Measurements from ENCODE around the gene EPHA3. TPM values are rescaled to one million over a fixed set of nuclear protein-coding genes. Genes with fewer than 3 reads are reported as not detected.

Gene EPHA3
- total and polyA plus RNA-seq, 2 donors (not counting 3 experiments of a cell fraction or from before 2014, with no cell fraction given) = not detected

GRCh38 chr3:89227634-89228033 is 120.2 kb downstream of the EPHA3 start:
- H3K27me3 ChIP-seq (ENCODE audit: control insufficient read depth in 2 of 2, insufficient read depth in 2 of 2, low read length in 2 of 2) = no peaks in the 10 kb centered on the region
- no peak for DNase-seq (ENCODE audit: low read depth, low spot score)
- no peaks in the 10 kb centered on the region for H3K4me1 ChIP-seq (ENCODE audit: control insufficient read depth, extremely low read depth, insufficient read depth, low read length)
- no peak for FAIRE-seq
- peaks cover 1% of the 10 kb centered on the region for H3K9me3 ChIP-seq (replicated peaks; ENCODE audit: control insufficient read depth, insufficient read depth, low read length)
- no peaks in the 10 kb centered on the region for H3K9me1 ChIP-seq (replicated peaks; ENCODE audit: control insufficient read depth, extremely low read depth, insufficient read depth, low read length)
- H3K27ac ChIP-seq (ENCODE audit: insufficient read depth, low read depth, low read length) = no peak overlapping the region
- TF ChIP-seq MYC (IDR thresholded peaks at IDR 0.05; ENCODE audit: low read depth, low read length) = no peak
- no peak for TF ChIP-seq POLR2AphosphoS5 (IDR thresholded peaks at IDR 0.05; ENCODE audit: insufficient read depth, low read depth, low read length)
- TF ChIP-seq EZH2 (IDR thresholded peaks at IDR 0.05; ENCODE audit: borderline replicate concordance, low read depth, low read length, severe bottlenecking) = no peak
- TF ChIP-seq GATA2 (IDR thresholded peaks at IDR 0.05; ENCODE audit: insufficient read depth, insufficient read length, low read depth, low read length) = no peak
- TF ChIP-seq CTCF (IDR thresholded peaks at IDR 0.05; ENCODE audit: extremely low read depth in 1 of 2, insufficient read depth in 1 of 2, low read depth in 1 of 2, low read length in 2 of 2) = no peak
- no peak for TF ChIP-seq POLR2A (IDR thresholded peaks at IDR 0.05; ENCODE audit: low read depth, low read length)
- TF ChIP-seq MAX (IDR thresholded peaks at IDR 0.05; ENCODE audit: insufficient read depth, insufficient read length) = no peak
- TF ChIP-seq JUN (IDR thresholded peaks at IDR 0.05; ENCODE audit: borderline replicate concordance, insufficient read depth, insufficient read length, low read depth) = no peak
- TF ChIP-seq FOS (IDR thresholded peaks at IDR 0.05; ENCODE audit: borderline replicate concordance, insufficient read depth, low read length) = no peak
- intact Hi-C loops (cut with micrococcal nuclease) = no loop called here
- H3K4me3 ChIP-seq (replicated peaks in 1 of 3; ENCODE audit: insufficient read depth in 1 of 3, low read depth in 1 of 3, low read length in 3 of 3) = no peak overlapping the region
- no peaks in the 10 kb centered on the region for H4K20me1 ChIP-seq (replicated peaks; ENCODE audit: control insufficient read depth, extremely low read depth, insufficient read depth, low read length)
- ChIA-PET CTCF (no interaction called here), POLR2A (no interaction called here)
- H3K79me2 ChIP-seq (ENCODE audit: control insufficient read depth, insufficient read depth, low read length) = no peaks in the 10 kb centered on the region
- no TSS peak for BruUV-seq (replicated peaks)
- H3K36me3 ChIP-seq (ENCODE audit: control insufficient read depth in 2 of 2, extremely low read depth in 1 of 2, insufficient read depth in 2 of 2, low read length in 2 of 2) = no peaks in the 10 kb centered on the region
- dilution Hi-C loops (cut with MboI; ENCODE audit: extremely low pct_ligation_motif_present, low sequenced_read_pairs) = no loop called here
- no peak overlapping the region for H2AFZ ChIP-seq (ENCODE audit: low read depth, low read length)
- no peak overlapping the region for H3K4me2 ChIP-seq (ENCODE audit: insufficient read depth, low read length)
- H3K9ac ChIP-seq (replicated peaks; ENCODE audit: extremely low read depth, insufficient read depth, low read length) = no peak overlapping the region
